PFSK-1 (cell line): Measurements from ENCODE around the gene ELAVL1.

Source experiments
- POLR2AphosphoS5 ChIP-seq: IDR thresholded peaks from 2 replicates; pipeline ENCODE4 v1.6.1; 2012; ENCODE audit warnings: low read depth, mild to moderate bottlenecking, control low read depth, low read length, moderate library complexity
- SIN3A ChIP-seq: IDR thresholded peaks from 2 replicates; pipeline ENCODE4 v1.6.1; 2012; ENCODE audit warnings: mild to moderate bottlenecking, low read length, moderate library complexity, borderline replicate concordance; ENCODE audit not compliant: insufficient read depth
- TAF1 ChIP-seq: IDR thresholded peaks from 2 replicates; pipeline ENCODE4 v1.6.1; 2012; ENCODE audit warnings: low read length, control low read depth, borderline replicate concordance; ENCODE audit not compliant: insufficient read depth
- TF ChIP-seq, protein P1 (sequence below), 2 experiments: IDR thresholded peaks; 2 replicates each; pipeline versions ENCODE4 v1.6.1 to v1.8.0; 2011 to 2012; ENCODE audit warnings: low read depth in 2 of 2, low read length in 2 of 2, control low read depth in 1 of 2, inconsistent platforms in 1 of 2, mild to moderate bottlenecking in 1 of 2, moderate library complexity in 1 of 2; ENCODE audit not compliant: insufficient read depth in 1 of 2

GRCh38 chr19:7927605-7928333 is 77.7 kb downstream of the ELAVL1 start:
- TF ChIP-seq POLR2AphosphoS5 (no peak; the same call in 1 of the 2 replicates), SIN3A (no peak), TAF1 (0 out of 2 replicates have a peak, but pooled peaks have one; percentile 6)
- TF ChIP-seq, protein P1, sequence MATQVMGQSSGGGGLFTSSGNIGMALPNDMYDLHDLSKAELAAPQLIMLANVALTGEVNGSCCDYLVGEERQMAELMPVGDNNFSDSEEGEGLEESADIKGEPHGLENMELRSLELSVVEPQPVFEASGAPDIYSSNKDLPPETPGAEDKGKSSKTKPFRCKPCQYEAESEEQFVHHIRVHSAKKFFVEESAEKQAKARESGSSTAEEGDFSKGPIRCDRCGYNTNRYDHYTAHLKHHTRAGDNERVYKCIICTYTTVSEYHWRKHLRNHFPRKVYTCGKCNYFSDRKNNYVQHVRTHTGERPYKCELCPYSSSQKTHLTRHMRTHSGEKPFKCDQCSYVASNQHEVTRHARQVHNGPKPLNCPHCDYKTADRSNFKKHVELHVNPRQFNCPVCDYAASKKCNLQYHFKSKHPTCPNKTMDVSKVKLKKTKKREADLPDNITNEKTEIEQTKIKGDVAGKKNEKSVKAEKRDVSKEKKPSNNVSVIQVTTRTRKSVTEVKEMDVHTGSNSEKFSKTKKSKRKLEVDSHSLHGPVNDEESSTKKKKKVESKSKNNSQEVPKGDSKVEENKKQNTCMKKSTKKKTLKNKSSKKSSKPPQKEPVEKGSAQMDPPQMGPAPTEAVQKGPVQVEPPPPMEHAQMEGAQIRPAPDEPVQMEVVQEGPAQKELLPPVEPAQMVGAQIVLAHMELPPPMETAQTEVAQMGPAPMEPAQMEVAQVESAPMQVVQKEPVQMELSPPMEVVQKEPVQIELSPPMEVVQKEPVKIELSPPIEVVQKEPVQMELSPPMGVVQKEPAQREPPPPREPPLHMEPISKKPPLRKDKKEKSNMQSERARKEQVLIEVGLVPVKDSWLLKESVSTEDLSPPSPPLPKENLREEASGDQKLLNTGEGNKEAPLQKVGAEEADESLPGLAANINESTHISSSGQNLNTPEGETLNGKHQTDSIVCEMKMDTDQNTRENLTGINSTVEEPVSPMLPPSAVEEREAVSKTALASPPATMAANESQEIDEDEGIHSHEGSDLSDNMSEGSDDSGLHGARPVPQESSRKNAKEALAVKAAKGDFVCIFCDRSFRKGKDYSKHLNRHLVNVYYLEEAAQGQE (IDR thresholded peaks at IDR 0.05; ENCODE audit: insufficient read depth in 1 of 2, low read depth in 2 of 2, low read length in 2 of 2), result no peak
